K562 (cell line): ENCODE results near the gene DRD2. TPM values are rescaled to one million over a fixed set of nuclear protein-coding genes. Genes with fewer than 3 reads are reported as not detected.

Source experiments
- MBD1 ChIP-seq: fragments of 250-450 bp; sonication (Bioruptor Pico); IDR thresholded peaks from 2 replicates; pipeline ENCODE4 v1.8.0; 2022; ENCODE audit warnings: inconsistent platforms
- MXI1 ChIP-seq: IDR thresholded peaks from 2 replicates; pipeline ENCODE4 v1.6.1; 2011; ENCODE audit warnings: low read depth, mild to moderate bottlenecking, improper control_type of control experiment, low read length
- NR0B1 ChIP-seq: fragments of 450-650 bp; IDR thresholded peaks from one replicate; pipeline ENCODE4 v1.6.1; 2018; ENCODE audit warnings: mild to moderate bottlenecking, moderate library complexity; ENCODE audit not compliant: partially characterized antibody
- TSHZ1 ChIP-seq: fragments of 250-450 bp; sonication (Bioruptor Pico); IDR thresholded peaks from 2 replicates; pipeline ENCODE4 v1.4.0; 2020; ENCODE audit warnings: mild to moderate bottlenecking, moderate library complexity
- ZEB2 ChIP-seq: fragments of 450-650 bp; IDR thresholded peaks from 2 replicates; pipeline ENCODE4 v1.6.1; 2016
- ZNF655 ChIP-seq: fragments of 250-450 bp; sonication (Bioruptor Pico); IDR thresholded peaks from 2 replicates; pipeline ENCODE4 v1.5.0; 2021
- polyA plus RNA-seq, 8 experiments: library from polyadenylated mRNA; depleted of rRNA in 4 of 8; stranded (reverse) in 5 of 8; unstranded in 3 of 8; fragments of >200 nt; fragmentation: Nextera tagmentation in 2 of 8; fragmentation: Illumina TruSeq in 1 of 8; extraction: Ambion mirVana in 2 of 8; extraction: Trizol in 1 of 8; gene quantifications; 2 replicates each; pipeline versions ENCODE4 v1.2.1 to v1.2.3, GENCODE V29; 2011 to 2014; ENCODE audit warnings: inconsistent platforms in 1 of 8, missing spikeins in 1 of 8
- total RNA-seq, 7 experiments: library from RNA; depleted of rRNA in 6 of 7; stranded (reverse); fragments of >200 nt in 6 of 7; fragmentation: Illumina TruSeq in 2 of 7; extraction: Trizol in 2 of 7; gene quantifications; 2 replicates each; pipeline versions ENCODE4 v1.2.1 to v1.2.3, GENCODE V29; 2011 to 2021; ENCODE audit warnings: low replicate concordance in 1 of 7

DRD2 gene
- total and polyA plus RNA-seq, 9 of the 15 experiments (the other 6 are each of a cell fraction or from before 2014, with no cell fraction given) = not detected

- TF ChIP-seq NR0B1 (no peak), ZNF655 (CRISPR knock-in tag) (no peak), ZEB2 (no peak), TSHZ1 (no peak), MBD1 (CRISPR knock-in tag) (no peak), MXI1 (no peak)
Measured at GRCh38 chr11:113397212-113397611, 78.0 kb downstream of the DRD2 start (continued).
